ENCODE results near the gene CUL4A. TPM values are rescaled to one million over a fixed set of nuclear protein-coding genes. Genes with fewer than 3 reads are reported as not detected.
"Not testable (repeated sequence)": the region's sequence is repeated elsewhere in the genome, so short reads cannot be mapped to it uniquely, and the experiment has no call there.

The CUL4A gene
- total RNA-seq, 4 donors from 2014 or later = 67.3 to 268 (median 101) TPM

- Histone ChIP-seq H3K36me3 (peaks cover 2 to 100% (median 10%) of the 10 kb centered on the region in 3 donors), H3K27me3 (no peaks in the 10 kb centered on the region), H3K27ac (no peak overlapping the region), H3K4me1 (no peaks in the 10 kb centered on the region), H3K9me3 (no peaks in the 10 kb centered on the region), H3K4me3 (no peak overlapping the region)
- 86 to 89% methylated on average over 11 of the region's 11 CpGs for WGBS, 2 donors
- TF ChIP-seq CTCF (IDR thresholded peaks at IDR 0.05) = no peak
- no peak for TF ChIP-seq EP300 (IDR thresholded peaks at IDR 0.05)
- no peak for TF ChIP-seq POLR2A (IDR thresholded peaks at IDR 0.05)
- no peak for DNase-seq (ENCODE audit: low spot score in 2 of 2)
Observed at GRCh38 chr13:113252516-113253095, 43.2 kb downstream of the CUL4A start.

- 97 to 98% methylated on average over 6 of the region's 6 CpGs for WGBS, 2 donors
- not testable (repeated sequence) for H3K9me3 ChIP-seq; H3K4me3 ChIP-seq; H3K27me3 ChIP-seq; H3K27ac ChIP-seq; H3K4me1 ChIP-seq; DNase-seq (ENCODE audit: low spot score in 2 of 2)
- peaks cover 2 to 99% (median 24%) of the 10 kb centered on the region in 3 donors for H3K36me3 ChIP-seq
Observed at GRCh38 chr13:113257908-113258307, 48.5 kb downstream of the CUL4A start.

- Histone ChIP-seq H3K4me3 (no peak overlapping the region), H3K9me3 (no peaks in the 10 kb centered on the region), H3K36me3 (peaks cover 2 to 99% (median 24%) of the 10 kb centered on the region in 3 donors), H3K4me1 (no peaks in the 10 kb centered on the region), H3K27ac (no peak overlapping the region), H3K27me3 (no peaks in the 10 kb centered on the region)
- no peak for DNase-seq (ENCODE audit: low spot score in 2 of 2)
- TF ChIP-seq POLR2A (IDR thresholded peaks at IDR 0.05) = no peak
- TF ChIP-seq EP300 (IDR thresholded peaks at IDR 0.05) = no peak
- no peak for TF ChIP-seq CTCF (IDR thresholded peaks at IDR 0.05)
- WGBS, 2 donors = 85 to 91% methylated on average over 5 of the region's 5 CpGs
Observed at GRCh38 chr13:113258321-113259054, 49.1 kb downstream of the CUL4A start.

GRCh38 chr13:113260996-113261395 lies 51.6 kb downstream of the CUL4A start:
- 92 to 95% methylated on average over 13 of the region's 13 CpGs for WGBS, 2 donors
- H3K4me3 ChIP-seq = no peak overlapping the region
- H3K4me1 ChIP-seq = no peaks in the 10 kb centered on the region
- no peak for DNase-seq (ENCODE audit: low spot score in 2 of 2)
- no peak for TF ChIP-seq CTCF (IDR thresholded peaks at IDR 0.05)
- no peak for TF ChIP-seq EP300 (IDR thresholded peaks at IDR 0.05)
- no peak for TF ChIP-seq POLR2A (IDR thresholded peaks at IDR 0.05)
- H3K27ac ChIP-seq = no peak overlapping the region
- H3K9me3 ChIP-seq = no peaks in the 10 kb centered on the region
- H3K27me3 ChIP-seq = no peaks in the 10 kb centered on the region
- peaks cover 0 to 96% (median 24%) of the 10 kb centered on the region in 3 donors for H3K36me3 ChIP-seq

- H3K27ac ChIP-seq; H3K4me1 ChIP-seq; H3K9me3 ChIP-seq; H3K4me3 ChIP-seq; DNase-seq (ENCODE audit: low spot score in 2 of 2); H3K27me3 ChIP-seq: not testable (repeated sequence)
- H3K36me3 ChIP-seq = peaks cover 0 to 89% (median 16%) of the 10 kb centered on the region in 3 donors
- 83% methylated on average over 14 of the region's 14 CpGs for WGBS, 2 donors
Observed at GRCh38 chr13:113263016-113263415, 53.6 kb downstream of the CUL4A start.

- H3K36me3 ChIP-seq = peaks cover 0 to 63% (median 0%) of the 10 kb centered on the region in 3 donors
- no peaks in the 10 kb centered on the region for H3K27me3 ChIP-seq
- no peak for DNase-seq (ENCODE audit: low spot score in 2 of 2)
- 85 to 88% methylated on average over 20 of the region's 20 CpGs for WGBS, 2 donors
- H3K4me1 ChIP-seq = no peaks in the 10 kb centered on the region
- H3K9me3 ChIP-seq = no peaks in the 10 kb centered on the region
- TF ChIP-seq EP300 (IDR thresholded peaks at IDR 0.05) = no peak
- no peak overlapping the region for H3K27ac ChIP-seq
- no peak overlapping the region for H3K4me3 ChIP-seq
Observed at GRCh38 chr13:113267642-113268405, 58.4 kb downstream of the CUL4A start.
